Measurements from ENCODE around the gene PAGR1. TPM values are rescaled to one million over a fixed set of nuclear protein-coding genes. Genes with fewer than 3 reads are reported as not detected.
A peak's percentile ranks its signal among the peaks of the same experiment; 100 is the strongest.

PAGR1 gene
- total and polyA plus RNA-seq, 2 of the 13 experiments (the other 11 are each of a cell fraction or from before 2014, with no cell fraction given) = 9.8 to 66.4 TPM

DNA sequence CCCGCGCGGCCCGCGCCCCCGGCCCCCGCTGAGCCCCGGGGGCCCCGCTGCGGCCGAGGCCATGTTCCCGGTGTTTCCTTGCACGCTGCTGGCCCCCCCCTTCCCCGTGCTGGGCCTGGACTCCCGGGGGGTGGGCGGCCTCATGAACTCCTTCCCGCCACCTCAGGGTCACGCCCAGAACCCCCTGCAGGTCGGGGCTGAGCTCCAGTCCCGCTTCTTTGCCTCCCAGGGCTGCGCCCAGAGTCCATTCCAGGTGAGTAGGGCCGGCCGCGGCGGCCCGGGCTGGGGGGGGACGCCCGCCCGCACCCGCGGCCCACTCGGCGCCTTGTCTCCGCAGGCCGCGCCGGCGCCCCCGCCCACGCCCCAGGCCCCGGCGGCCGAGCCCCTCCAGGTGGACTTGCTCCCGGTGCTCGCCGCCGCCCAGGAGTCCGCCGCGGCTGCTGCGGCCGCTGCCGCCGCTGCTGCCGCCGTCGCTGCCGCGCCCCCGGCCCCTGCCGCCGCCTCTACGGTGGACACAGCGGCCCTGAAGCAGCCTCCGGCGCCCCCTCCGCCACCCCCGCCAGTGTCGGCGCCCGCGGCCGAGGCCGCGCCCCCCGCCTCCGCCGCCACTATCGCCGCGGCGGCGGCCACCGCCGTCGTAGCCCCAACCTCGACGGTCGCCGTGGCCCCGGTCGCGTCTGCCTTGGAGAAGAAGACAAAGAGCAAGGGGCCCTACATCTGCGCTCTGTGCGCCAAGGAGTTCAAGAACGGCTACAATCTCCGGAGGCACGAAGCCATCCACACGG is 9.1 kb upstream of the PAGR1 start (continued):
- TF ChIP-seq, protein P1, sequence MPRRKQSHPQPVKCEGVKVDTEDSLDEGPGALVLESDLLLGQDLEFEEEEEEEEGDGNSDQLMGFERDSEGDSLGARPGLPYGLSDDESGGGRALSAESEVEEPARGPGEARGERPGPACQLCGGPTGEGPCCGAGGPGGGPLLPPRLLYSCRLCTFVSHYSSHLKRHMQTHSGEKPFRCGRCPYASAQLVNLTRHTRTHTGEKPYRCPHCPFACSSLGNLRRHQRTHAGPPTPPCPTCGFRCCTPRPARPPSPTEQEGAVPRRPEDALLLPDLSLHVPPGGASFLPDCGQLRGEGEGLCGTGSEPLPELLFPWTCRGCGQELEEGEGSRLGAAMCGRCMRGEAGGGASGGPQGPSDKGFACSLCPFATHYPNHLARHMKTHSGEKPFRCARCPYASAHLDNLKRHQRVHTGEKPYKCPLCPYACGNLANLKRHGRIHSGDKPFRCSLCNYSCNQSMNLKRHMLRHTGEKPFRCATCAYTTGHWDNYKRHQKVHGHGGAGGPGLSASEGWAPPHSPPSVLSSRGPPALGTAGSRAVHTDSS (CRISPR knock-in tag; conservative IDR thresholded peaks at IDR 0.05) = no peak
- TF ChIP-seq PHF8 (CRISPR knock-in tag; IDR thresholded peaks at IDR 0.05) (peak; percentile 71), KLF13 (CRISPR knock-in tag; IDR thresholded peaks at IDR 0.05) (no peak), ZC3H13 (CRISPR knock-in tag; IDR thresholded peaks at IDR 0.05) (no peak), KLF11 (CRISPR knock-in tag; IDR thresholded peaks at IDR 0.05) (no peak), PHF20 (CRISPR knock-in tag; IDR thresholded peaks at IDR 0.05) (no peak), SRF (IDR thresholded peaks at IDR 0.05; ENCODE audit: low read depth, low read length) (no peak), RXRB (CRISPR knock-in tag; IDR thresholded peaks at IDR 0.05; ENCODE audit: borderline replicate concordance) (no peak), DR1 (CRISPR knock-in tag; IDR thresholded peaks at IDR 0.05) (no peak), NR2C2 (CRISPR knock-in tag; IDR thresholded peaks at IDR 0.05; ENCODE audit: borderline replicate concordance) (0 out of 2 replicates have a peak, but pooled peaks have one; percentile 33), RBM22 (optimal IDR thresholded peaks at IDR 0.05; ENCODE audit: low read length) (no peak), ELF3 (CRISPR knock-in tag; IDR thresholded peaks at IDR 0.05) (no peak)
- TF ChIP-seq, protein P2, sequence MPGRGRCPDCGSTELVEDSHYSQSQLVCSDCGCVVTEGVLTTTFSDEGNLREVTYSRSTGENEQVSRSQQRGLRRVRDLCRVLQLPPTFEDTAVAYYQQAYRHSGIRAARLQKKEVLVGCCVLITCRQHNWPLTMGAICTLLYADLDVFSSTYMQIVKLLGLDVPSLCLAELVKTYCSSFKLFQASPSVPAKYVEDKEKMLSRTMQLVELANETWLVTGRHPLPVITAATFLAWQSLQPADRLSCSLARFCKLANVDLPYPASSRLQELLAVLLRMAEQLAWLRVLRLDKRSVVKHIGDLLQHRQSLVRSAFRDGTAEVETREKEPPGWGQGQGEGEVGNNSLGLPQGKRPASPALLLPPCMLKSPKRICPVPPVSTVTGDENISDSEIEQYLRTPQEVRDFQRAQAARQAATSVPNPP (CRISPR knock-in tag; IDR thresholded peaks at IDR 0.05) = no peak
- TF ChIP-seq, protein P3, sequence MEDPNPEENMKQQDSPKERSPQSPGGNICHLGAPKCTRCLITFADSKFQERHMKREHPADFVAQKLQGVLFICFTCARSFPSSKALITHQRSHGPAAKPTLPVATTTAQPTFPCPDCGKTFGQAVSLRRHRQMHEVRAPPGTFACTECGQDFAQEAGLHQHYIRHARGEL (CRISPR knock-in tag; IDR thresholded peaks at IDR 0.05) = no peak
- TF ChIP-seq, protein P4, sequence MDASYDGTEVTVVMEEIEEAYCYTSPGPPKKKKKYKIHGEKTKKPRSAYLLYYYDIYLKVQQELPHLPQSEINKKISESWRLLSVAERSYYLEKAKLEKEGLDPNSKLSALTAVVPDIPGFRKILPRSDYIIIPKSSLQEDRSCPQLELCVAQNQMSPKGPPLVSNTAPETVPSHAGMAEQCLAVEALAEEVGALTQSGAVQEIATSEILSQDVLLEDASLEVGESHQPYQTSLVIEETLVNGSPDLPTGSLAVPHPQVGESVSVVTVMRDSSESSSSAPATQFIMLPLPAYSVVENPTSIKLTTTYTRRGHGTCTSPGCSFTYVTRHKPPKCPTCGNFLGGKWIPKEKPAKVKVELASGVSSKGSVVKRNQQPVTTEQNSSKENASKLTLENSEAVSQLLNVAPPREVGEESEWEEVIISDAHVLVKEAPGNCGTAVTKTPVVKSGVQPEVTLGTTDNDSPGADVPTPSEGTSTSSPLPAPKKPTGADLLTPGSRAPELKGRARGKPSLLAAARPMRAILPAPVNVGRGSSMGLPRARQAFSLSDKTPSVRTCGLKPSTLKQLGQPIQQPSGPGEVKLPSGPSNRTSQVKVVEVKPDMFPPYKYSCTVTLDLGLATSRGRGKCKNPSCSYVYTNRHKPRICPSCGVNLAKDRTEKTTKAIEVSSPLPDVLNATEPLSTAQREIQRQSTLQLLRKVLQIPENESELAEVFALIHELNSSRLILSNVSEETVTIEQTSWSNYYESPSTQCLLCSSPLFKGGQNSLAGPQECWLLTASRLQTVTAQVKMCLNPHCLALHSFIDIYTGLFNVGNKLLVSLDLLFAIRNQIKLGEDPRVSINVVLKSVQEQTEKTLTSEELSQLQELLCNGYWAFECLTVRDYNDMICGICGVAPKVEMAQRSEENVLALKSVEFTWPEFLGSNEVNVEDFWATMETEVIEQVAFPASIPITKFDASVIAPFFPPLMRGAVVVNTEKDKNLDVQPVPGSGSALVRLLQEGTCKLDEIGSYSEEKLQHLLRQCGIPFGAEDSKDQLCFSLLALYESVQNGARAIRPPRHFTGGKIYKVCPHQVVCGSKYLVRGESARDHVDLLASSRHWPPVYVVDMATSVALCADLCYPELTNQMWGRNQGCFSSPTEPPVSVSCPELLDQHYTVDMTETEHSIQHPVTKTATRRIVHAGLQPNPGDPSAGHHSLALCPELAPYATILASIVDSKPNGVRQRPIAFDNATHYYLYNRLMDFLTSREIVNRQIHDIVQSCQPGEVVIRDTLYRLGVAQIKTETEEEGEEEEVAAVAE (CRISPR knock-in tag; IDR thresholded peaks at IDR 0.05; ENCODE audit: borderline replicate concordance) = no peak
- TF ChIP-seq, protein P5, sequence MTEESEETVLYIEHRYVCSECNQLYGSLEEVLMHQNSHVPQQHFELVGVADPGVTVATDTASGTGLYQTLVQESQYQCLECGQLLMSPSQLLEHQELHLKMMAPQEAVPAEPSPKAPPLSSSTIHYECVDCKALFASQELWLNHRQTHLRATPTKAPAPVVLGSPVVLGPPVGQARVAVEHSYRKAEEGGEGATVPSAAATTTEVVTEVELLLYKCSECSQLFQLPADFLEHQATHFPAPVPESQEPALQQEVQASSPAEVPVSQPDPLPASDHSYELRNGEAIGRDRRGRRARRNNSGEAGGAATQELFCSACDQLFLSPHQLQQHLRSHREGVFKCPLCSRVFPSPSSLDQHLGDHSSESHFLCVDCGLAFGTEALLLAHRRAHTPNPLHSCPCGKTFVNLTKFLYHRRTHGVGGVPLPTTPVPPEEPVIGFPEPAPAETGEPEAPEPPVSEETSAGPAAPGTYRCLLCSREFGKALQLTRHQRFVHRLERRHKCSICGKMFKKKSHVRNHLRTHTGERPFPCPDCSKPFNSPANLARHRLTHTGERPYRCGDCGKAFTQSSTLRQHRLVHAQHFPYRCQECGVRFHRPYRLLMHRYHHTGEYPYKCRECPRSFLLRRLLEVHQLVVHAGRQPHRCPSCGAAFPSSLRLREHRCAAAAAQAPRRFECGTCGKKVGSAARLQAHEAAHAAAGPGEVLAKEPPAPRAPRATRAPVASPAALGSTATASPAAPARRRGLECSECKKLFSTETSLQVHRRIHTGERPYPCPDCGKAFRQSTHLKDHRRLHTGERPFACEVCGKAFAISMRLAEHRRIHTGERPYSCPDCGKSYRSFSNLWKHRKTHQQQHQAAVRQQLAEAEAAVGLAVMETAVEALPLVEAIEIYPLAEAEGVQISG (CRISPR knock-in tag; IDR thresholded peaks at IDR 0.05) = peak; percentile 50; the same call in 1 of the 2 replicates
- TF ChIP-seq, protein P6, sequence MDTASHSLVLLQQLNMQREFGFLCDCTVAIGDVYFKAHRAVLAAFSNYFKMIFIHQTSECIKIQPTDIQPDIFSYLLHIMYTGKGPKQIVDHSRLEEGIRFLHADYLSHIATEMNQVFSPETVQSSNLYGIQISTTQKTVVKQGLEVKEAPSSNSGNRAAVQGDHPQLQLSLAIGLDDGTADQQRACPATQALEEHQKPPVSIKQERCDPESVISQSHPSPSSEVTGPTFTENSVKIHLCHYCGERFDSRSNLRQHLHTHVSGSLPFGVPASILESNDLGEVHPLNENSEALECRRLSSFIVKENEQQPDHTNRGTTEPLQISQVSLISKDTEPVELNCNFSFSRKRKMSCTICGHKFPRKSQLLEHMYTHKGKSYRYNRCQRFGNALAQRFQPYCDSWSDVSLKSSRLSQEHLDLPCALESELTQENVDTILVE (CRISPR knock-in tag; IDR thresholded peaks at IDR 0.05) = peak; percentile 81

Data from HepG2 (cell line).